GM12878 (cell line): ENCODE results near the gene WDR91. TPM values are rescaled to one million over a fixed set of nuclear protein-coding genes. Genes with fewer than 3 reads are reported as not detected.

ENCODE experiments used
- BCLAF1 ChIP-seq: fragments of 450-650 bp; IDR thresholded peaks from 2 replicates; pipeline ENCODE4 v1.6.1; 2017; ENCODE audit warnings: antibody characterized with exemption, mild to moderate bottlenecking, moderate library complexity
- BMI1 ChIP-seq: fragments of 450-650 bp; IDR thresholded peaks from 2 replicates; pipeline ENCODE4 v1.6.1; 2016; ENCODE audit warnings: mild to moderate bottlenecking, moderate library complexity, borderline replicate concordance
- CEBPB ChIP-seq, 2 experiments: fragments of 150-350 bp in 1 of 2; IDR thresholded peaks; 2 replicates each; pipeline ENCODE4 v1.6.1; 2012 to 2014; ENCODE audit warnings: low read depth in 2 of 2, low read length in 2 of 2, borderline replicate concordance in 1 of 2, inconsistent platforms in 1 of 2
- HDAC6 ChIP-seq: fragments of 200-600 bp; sonication (generic); IDR thresholded peaks from one replicate; pipeline ENCODE4 v1.8.0; 2017; ENCODE audit warnings: antibody characterized with exemption; ENCODE audit not compliant: unreplicated experiment
- IRF4 ChIP-seq: IDR thresholded peaks from 2 replicates; pipeline ENCODE4 v1.6.1; 2011; ENCODE audit warnings: low read depth, low read length
- IRF5 ChIP-seq: fragments of 450-650 bp; IDR thresholded peaks from 2 replicates; pipeline ENCODE4 v1.6.1; 2017; ENCODE audit warnings: borderline replicate concordance
- JUNB ChIP-seq: IDR thresholded peaks from 2 replicates; pipeline ENCODE4 v1.6.1; 2016; ENCODE audit warnings: antibody characterized with exemption, mild to moderate bottlenecking
- MXI1 ChIP-seq: fragments of 150-350 bp; IDR thresholded peaks from 2 replicates; pipeline ENCODE4 v1.6.1; 2011; ENCODE audit warnings: low read depth, mild to moderate bottlenecking, inconsistent platforms, low read length, improper control_type of control experiment
- SPI1 ChIP-seq: IDR thresholded peaks from 2 replicates; pipeline ENCODE4 v1.6.1; 2011; ENCODE audit warnings: low read depth, mild to moderate bottlenecking, low read length, moderate library complexity, borderline replicate concordance; ENCODE audit not compliant: insufficient read depth
- SRF ChIP-seq, 2 experiments: IDR thresholded peaks; 2 replicates each; pipeline ENCODE4 v1.6.1; 2011; ENCODE audit warnings: low read depth in 2 of 2, low read length in 2 of 2, mild to moderate bottlenecking in 1 of 2, moderate library complexity in 1 of 2
- USF1 ChIP-seq: IDR thresholded peaks from 2 replicates; pipeline ENCODE4 v1.6.1; 2011; ENCODE audit warnings: borderline replicate concordance, low read depth, mild to moderate bottlenecking, moderate library complexity, mixed read lengths, low read length; ENCODE audit not compliant: insufficient read depth; ENCODE audit errors: extremely low read length
- ZNF217 ChIP-seq: fragments of 450-650 bp; IDR thresholded peaks from 2 replicates; pipeline ENCODE4 v1.6.1; 2017; ENCODE audit warnings: antibody characterized with exemption, mild to moderate bottlenecking
- polyA plus RNA-seq, 11 experiments: library from polyadenylated mRNA; depleted of rRNA in 4 of 11; unstranded in 6 of 11; stranded (reverse) in 5 of 11; fragments of >200 nt; fragmentation: Nextera tagmentation in 4 of 11; fragmentation: Illumina TruSeq in 1 of 11; extraction: Ambion mirVana in 4 of 11; extraction: Trizol in 1 of 11; gene quantifications; 1 replicate in 1 of 11; 2 replicates in 10 of 11; pipeline versions ENCODE4 v1.2.1 to v1.2.3, GENCODE V29; 2011 to 2016; ENCODE audit warnings: inconsistent platforms in 2 of 11, missing spikeins in 2 of 11, low read depth in 1 of 11
- total RNA-seq, 4 experiments: library from RNA; depleted of rRNA in 3 of 4; stranded (reverse); fragments of >200 nt in 3 of 4; fragmentation: Illumina TruSeq in 1 of 4; extraction: Trizol in 1 of 4; gene quantifications; 2 replicates each; pipeline versions ENCODE4 v1.2.1 to v1.2.3, GENCODE V29; 2013 to 2021
- TF ChIP-seq, protein P1 (sequence below): fragments of 450-650 bp; formaldehyde crosslinking; IDR thresholded peaks from 2 replicates; pipeline ENCODE4 v1.5.0; 2022; ENCODE audit warnings: mild to moderate bottlenecking, missing genetic modification characterization

The WDR91 gene
- total and polyA plus RNA-seq, 10 of the 15 experiments (the other 5 are each of a cell fraction or from before 2014, with no cell fraction given): 7.6 to 83.3 (median 16.5) TPM

DNA sequence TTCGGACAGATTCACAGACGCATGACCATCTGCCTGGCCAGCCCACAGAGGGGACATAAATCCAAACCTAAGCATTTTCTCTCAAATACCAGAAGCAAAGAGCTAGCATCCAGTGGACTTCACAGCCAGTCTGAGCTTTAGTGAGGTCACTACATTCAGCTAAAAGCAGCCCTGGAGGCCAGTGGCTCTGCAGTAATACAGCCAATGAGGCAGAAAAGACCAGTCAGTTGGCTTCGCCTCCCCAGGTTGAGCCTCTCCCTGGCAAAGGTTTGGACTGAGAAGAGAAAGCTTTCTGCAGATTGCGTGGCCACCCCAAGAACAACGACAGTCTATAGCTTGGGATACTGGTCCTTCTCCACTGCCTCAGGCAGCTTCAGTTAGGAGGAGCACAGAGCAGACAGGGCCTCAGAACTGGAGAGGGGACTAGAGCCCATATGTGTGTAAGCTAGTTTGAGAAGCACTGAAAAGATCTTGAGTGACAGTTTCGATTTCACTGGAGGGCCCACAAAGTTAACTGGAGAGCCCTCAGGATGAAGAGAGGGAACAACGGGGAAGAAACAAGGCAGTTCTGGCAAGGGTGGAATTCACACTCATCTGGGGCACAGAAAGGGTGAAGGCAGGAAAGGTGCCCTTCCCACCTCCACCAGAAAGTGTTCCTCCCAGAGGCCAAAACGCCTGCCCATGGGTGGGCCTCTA lies 3.8 kb downstream of the WDR91 start (continued):
- TF ChIP-seq MXI1 (0 out of 2 replicates have a peak, but pooled peaks have one; percentile 22), USF1 (no peak), BCLAF1 (no peak), SPI1 (no peak), CEBPB (IDR thresholded peaks at IDR 0.05; ENCODE audit: borderline replicate concordance in 1 of 2, low read depth in 2 of 2, low read length in 2 of 2) (no peak), IRF5 (no peak), JUNB (no peak), BMI1 (no peak), ZNF217 (no peak), IRF4 (peak; percentile 24; the same call in 1 of the 2 replicates), SRF (IDR thresholded peaks at IDR 0.05; ENCODE audit: low read depth in 2 of 2, low read length in 2 of 2) (no peak), HDAC6 (no peak)
- TF ChIP-seq, protein P1, sequence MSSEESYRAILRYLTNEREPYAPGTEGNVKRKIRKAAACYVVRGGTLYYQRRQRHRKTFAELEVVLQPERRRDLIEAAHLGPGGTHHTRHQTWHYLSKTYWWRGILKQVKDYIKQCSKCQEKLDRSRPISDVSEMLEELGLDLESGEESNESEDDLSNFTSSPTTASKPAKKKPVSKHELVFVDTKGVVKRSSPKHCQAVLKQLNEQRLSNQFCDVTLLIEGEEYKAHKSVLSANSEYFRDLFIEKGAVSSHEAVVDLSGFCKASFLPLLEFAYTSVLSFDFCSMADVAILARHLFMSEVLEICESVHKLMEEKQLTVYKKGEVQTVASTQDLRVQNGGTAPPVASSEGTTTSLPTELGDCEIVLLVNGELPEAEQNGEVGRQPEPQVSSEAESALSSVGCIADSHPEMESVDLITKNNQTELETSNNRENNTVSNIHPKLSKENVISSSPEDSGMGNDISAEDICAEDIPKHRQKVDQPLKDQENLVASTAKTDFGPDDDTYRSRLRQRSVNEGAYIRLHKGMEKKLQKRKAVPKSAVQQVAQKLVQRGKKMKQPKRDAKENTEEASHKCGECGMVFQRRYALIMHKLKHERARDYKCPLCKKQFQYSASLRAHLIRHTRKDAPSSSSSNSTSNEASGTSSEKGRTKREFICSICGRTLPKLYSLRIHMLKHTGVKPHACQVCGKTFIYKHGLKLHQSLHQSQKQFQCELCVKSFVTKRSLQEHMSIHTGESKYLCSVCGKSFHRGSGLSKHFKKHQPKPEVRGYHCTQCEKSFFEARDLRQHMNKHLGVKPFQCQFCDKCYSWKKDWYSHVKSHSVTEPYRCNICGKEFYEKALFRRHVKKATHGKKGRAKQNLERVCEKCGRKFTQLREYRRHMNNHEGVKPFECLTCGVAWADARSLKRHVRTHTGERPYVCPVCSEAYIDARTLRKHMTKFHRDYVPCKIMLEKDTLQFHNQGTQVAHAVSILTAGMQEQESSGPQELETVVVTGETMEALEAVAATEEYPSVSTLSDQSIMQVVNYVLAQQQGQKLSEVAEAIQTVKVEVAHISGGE (CRISPR knock-in tag): no peak
